ENCODE data around the gene SMAD6.

DNA sequence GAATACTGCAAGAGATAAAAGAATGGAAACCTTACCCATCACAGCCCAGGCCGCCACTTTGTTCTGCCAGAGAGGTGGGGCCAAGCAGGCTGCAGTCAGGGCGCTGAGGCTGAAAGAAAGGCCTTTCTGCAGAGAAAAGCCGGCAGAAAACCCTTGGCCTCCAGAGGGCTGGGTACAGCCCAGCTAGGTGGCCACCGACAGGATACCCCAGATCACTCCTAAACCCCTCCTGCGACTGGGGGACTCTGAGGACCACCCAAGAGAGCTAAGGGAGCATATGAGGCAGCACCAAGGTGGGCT, 69.3 kb downstream of the SMAD6 start:
- TF ChIP-seq, protein P1, sequence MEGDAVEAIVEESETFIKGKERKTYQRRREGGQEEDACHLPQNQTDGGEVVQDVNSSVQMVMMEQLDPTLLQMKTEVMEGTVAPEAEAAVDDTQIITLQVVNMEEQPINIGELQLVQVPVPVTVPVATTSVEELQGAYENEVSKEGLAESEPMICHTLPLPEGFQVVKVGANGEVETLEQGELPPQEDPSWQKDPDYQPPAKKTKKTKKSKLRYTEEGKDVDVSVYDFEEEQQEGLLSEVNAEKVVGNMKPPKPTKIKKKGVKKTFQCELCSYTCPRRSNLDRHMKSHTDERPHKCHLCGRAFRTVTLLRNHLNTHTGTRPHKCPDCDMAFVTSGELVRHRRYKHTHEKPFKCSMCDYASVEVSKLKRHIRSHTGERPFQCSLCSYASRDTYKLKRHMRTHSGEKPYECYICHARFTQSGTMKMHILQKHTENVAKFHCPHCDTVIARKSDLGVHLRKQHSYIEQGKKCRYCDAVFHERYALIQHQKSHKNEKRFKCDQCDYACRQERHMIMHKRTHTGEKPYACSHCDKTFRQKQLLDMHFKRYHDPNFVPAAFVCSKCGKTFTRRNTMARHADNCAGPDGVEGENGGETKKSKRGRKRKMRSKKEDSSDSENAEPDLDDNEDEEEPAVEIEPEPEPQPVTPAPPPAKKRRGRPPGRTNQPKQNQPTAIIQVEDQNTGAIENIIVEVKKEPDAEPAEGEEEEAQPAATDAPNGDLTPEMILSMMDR (IDR thresholded peaks at IDR 0.05), result no peak
- no peak for TF ChIP-seq EP300 (IDR thresholded peaks at IDR 0.05)
- no peak for TF ChIP-seq POLR2A (IDR thresholded peaks at IDR 0.05; ENCODE audit: low read depth)
